Caco-2 (cell line): Measurements from ENCODE around the gene CRACR2A. TPM values are rescaled to one million over a fixed set of nuclear protein-coding genes. Genes with fewer than 3 reads are reported as not detected.

Experiments used
- BruUV-seq: library from RNA; stranded (reverse); fragments of 400-500 nt; replicated peaks from 2 replicates; lab custom pipeline; 2021; lab: Mats Ljungman, UMichigan
- CTCF ChIA-PET: fragments of 300-600 bp; sonication (Branson Sonifier 250); formaldehyde crosslinking; loops from one replicate; lab custom pipeline; 2022; ENCODE audit warnings: antibody characterized with exemption; lab: Charles Lee
- POLR2A ChIA-PET: fragments of 300-600 bp; sonication (Branson Sonifier 250); formaldehyde crosslinking; loops from one replicate; lab custom pipeline; 2022; ENCODE audit warnings: antibody characterized with exemption; lab: Charles Lee
- DNase-seq, 2 experiments: peaks; one replicate each; pipeline versions ENCODE4 v3.0.0 to v3.0.0-alpha.2; 2020 to 2022
- H3K27me3 ChIP-seq: replicated peaks from 2 replicates; pipeline ENCODE4 v1.6.0; 2011; ENCODE audit warnings: low read length; ENCODE audit not compliant: control insufficient read depth, insufficient read depth
- H3K36me3 ChIP-seq: 2 replicates; pipeline ENCODE4 v1.5.1; 2011; ENCODE audit warnings: low read length; ENCODE audit not compliant: control insufficient read depth, insufficient read depth
- H3K4me1 ChIP-seq: fragments of 250-450 bp; sonication (Bioruptor Pico); 2 replicates; pipeline ENCODE4 v1.5.1; 2020; ENCODE audit warnings: mild to moderate bottlenecking
- H3K4me3 ChIP-seq: 2 replicates; pipeline ENCODE4 v1.5.1; 2011; ENCODE audit warnings: low read depth, mild to moderate bottlenecking, control low read depth, low read length
- H3K9me3 ChIP-seq: fragments of 250-450 bp; sonication (Bioruptor Pico); 2 replicates; pipeline ENCODE4 v1.5.1; 2020; ENCODE audit warnings: mild to moderate bottlenecking, moderate library complexity
- H3K27ac Mint-ChIP-seq: one replicate; pipeline ENCODE4 v1.8.0; 2022; ENCODE audit warnings: mixed read lengths; ENCODE audit not compliant: unreplicated experiment
- H3K27me3 Mint-ChIP-seq: one replicate; pipeline ENCODE4 v1.8.0; 2022; ENCODE audit warnings: mixed read lengths; ENCODE audit not compliant: insufficient read depth, unreplicated experiment
- H3K36me3 Mint-ChIP-seq: one replicate; pipeline ENCODE4 v1.8.0; 2022; ENCODE audit warnings: mild to moderate bottlenecking, mixed read lengths; ENCODE audit not compliant: insufficient read depth, unreplicated experiment
- H3K4me1 Mint-ChIP-seq: one replicate; pipeline ENCODE4 v1.8.0; 2022; ENCODE audit warnings: low read depth, mixed read lengths; ENCODE audit not compliant: unreplicated experiment
- H3K4me3 Mint-ChIP-seq: one replicate; pipeline ENCODE4 v1.8.0; 2022; ENCODE audit warnings: mild to moderate bottlenecking, moderate library complexity, mixed read lengths; ENCODE audit not compliant: unreplicated experiment
- H3K9me3 Mint-ChIP-seq: one replicate; pipeline ENCODE4 v1.8.0; 2022; ENCODE audit warnings: mixed read lengths; ENCODE audit not compliant: unreplicated experiment
- CTCF ChIP-seq, 2 experiments: fragments of 200-600 bp in 1 of 2; IDR thresholded peaks; 1 replicate in 1 of 2; 2 replicates in 1 of 2; pipeline versions ENCODE4 v1.5.1 to v1.8.0; 2011 to 2022; ENCODE audit warnings: antibody characterized with exemption in 1 of 2, control low read depth in 1 of 2, inconsistent platforms in 1 of 2, low read depth in 1 of 2, low read length in 1 of 2, mild to moderate bottlenecking in 1 of 2, moderate library complexity in 1 of 2; ENCODE audit not compliant: insufficient read depth in 1 of 2, severe bottlenecking in 1 of 2, unreplicated experiment in 1 of 2
- intact Hi-C: fragments of 100-400 bp; cut with micrococcal nuclease; formaldehyde crosslinking; loops from one replicate; pipeline ENCODE4 v1.10.0; 2022; ENCODE audit not compliant: unreplicated experiment
- total RNA-seq: library from RNA; stranded (reverse); gene quantifications from 2 replicates; pipeline ENCODE4 v1.2.3, GENCODE V29; 2022

The CRACR2A gene
- total RNA-seq, 1 experiment from 2014 or later = 16.5 TPM

- Mint-ChIP-seq H3K9me3 (no peaks in the 10 kb centered on the region), H3K4me1 (peaks cover 6% of the 10 kb centered on the region), H3K27ac (no peak overlapping the region), H3K4me3 (no peak overlapping the region), H3K27me3 (peaks cover 25% of the 10 kb centered on the region), H3K36me3 (no peaks in the 10 kb centered on the region)
- ChIA-PET CTCF (no interaction called here), POLR2A (no interaction called here)
- BruUV-seq = no TSS peak
- Histone ChIP-seq H3K4me1 (no peaks in the 10 kb centered on the region), H3K36me3 (no peaks in the 10 kb centered on the region), H3K4me3 (no peak overlapping the region), H3K9me3 (no peaks in the 10 kb centered on the region), H3K27me3 (no peaks in the 10 kb centered on the region)
- intact Hi-C loops = no loop called here
- TF ChIP-seq CTCF (IDR thresholded peaks at IDR 0.05; ENCODE audit: insufficient read depth in 1 of 2, low read depth in 1 of 2, low read length in 1 of 2, severe bottlenecking in 1 of 2, unreplicated experiment in 1 of 2) = no peak
- DNase-seq = no peak
These were observed 152.7 kb downstream of the CRACR2A start for GRCh38 chr12:3600039-3600720.

DNA sequence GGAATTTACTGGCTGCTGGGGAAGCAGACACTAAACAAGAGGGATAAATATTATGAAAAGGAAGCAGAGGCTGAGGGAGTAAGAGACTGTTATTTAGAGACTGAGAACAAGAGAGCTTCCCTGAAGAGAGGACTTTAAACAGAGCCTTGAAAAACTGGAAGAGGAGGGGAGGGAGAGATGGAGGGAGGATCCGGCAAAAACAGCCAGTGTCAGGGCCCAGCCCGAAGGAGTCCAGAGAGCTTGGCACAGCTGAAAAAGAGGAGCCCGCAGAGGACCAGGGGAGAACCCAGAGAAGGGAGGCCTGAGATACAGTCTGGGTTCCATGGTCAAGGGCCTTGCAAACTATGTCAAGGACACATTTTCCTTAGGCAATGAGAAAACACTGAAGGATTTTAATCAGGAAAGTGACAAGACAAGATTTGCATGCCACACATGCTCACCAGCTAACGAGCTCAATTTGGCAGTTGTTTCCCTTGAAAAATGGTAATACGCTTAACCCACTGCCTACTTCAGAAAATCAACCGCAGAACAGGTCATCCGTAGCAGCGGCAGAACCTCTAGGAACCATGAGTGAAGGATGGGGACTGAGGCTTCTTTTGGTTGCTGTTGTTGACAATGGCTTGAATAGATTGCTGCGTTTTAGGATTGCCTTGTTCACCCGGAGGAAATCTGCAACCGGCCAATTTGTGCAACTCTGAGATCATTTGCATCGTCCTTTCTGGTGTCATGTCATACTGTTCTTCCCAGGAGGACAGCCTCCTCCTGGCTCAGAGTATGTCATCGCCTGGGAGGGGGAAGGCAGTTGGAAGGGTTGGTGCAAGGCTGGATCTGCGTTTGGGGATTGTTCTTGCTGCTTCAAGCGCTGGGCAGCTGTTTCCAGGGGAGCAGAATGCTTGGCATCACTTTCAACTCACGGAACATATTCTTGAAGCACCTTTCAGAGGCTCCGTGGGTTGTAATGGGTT, 153.7 kb downstream of the CRACR2A start:
- H3K27me3 ChIP-seq = no peaks in the 10 kb centered on the region
- Mint-ChIP-seq H3K4me3 (no peak overlapping the region), H3K27ac (no peak overlapping the region), H3K36me3 (no peaks in the 10 kb centered on the region), H3K27me3 (peaks cover 16% of the 10 kb centered on the region), H3K9me3 (no peaks in the 10 kb centered on the region), H3K4me1 (peaks cover 8% of the 10 kb centered on the region)
- POLR2A ChIA-PET = no interaction called here
- no peak overlapping the region for H3K4me3 ChIP-seq
- CTCF ChIA-PET = no interaction called here
- no peak for TF ChIP-seq CTCF (IDR thresholded peaks at IDR 0.05; ENCODE audit: insufficient read depth in 1 of 2, low read depth in 1 of 2, low read length in 1 of 2, severe bottlenecking in 1 of 2, unreplicated experiment in 1 of 2)
- BruUV-seq = no TSS peak
- DNase-seq = no peak
- H3K9me3 ChIP-seq = no peaks in the 10 kb centered on the region
- intact Hi-C loops = no loop called here
- H3K36me3 ChIP-seq = no peaks in the 10 kb centered on the region
- H3K4me1 ChIP-seq = no peaks in the 10 kb centered on the region

- no peak for TF ChIP-seq CTCF (IDR thresholded peaks at IDR 0.05; ENCODE audit: insufficient read depth in 1 of 2, low read depth in 1 of 2, low read length in 1 of 2, severe bottlenecking in 1 of 2, unreplicated experiment in 1 of 2)
- ChIA-PET CTCF (interaction anchor here (0.9 kb wide), 1 partner anchor 13 kb away, joined by 4 read pairs; no protein-coding TSS in a partner anchor), POLR2A (no interaction called here)
- H3K4me3 ChIP-seq = no peak overlapping the region
- no TSS peak for BruUV-seq
- intact Hi-C loops = no loop called here
- no peaks in the 10 kb centered on the region for H3K9me3 ChIP-seq
- Mint-ChIP-seq H3K27ac (no peak overlapping the region), H3K4me1 (peaks cover 11% of the 10 kb centered on the region), H3K9me3 (no peaks in the 10 kb centered on the region), H3K4me3 (no peak overlapping the region), H3K27me3 (peaks cover 17% of the 10 kb centered on the region), H3K36me3 (no peaks in the 10 kb centered on the region)
- DNase-seq = no peak
- H3K27me3 ChIP-seq = no peaks in the 10 kb centered on the region
- H3K36me3 ChIP-seq = no peaks in the 10 kb centered on the region
- no peaks in the 10 kb centered on the region for H3K4me1 ChIP-seq
These were observed 155.2 kb downstream of the CRACR2A start for GRCh38 chr12:3597526-3598210.
